Measurements from ENCODE around the gene TSPAN18.
A peak's percentile ranks its signal among the peaks of the same experiment; 100 is the strongest.

Gene TSPAN18

GRCh38 chr11:44904261-44905020 is 177.7 kb downstream of the TSPAN18 start:
- no peak for DNase-seq

- no peak for DNase-seq
Measured at GRCh38 chr11:44905131-44905866, 178.5 kb downstream of the TSPAN18 start.

- no peak for DNase-seq
Measured at GRCh38 chr11:44906649-44907048, 179.9 kb downstream of the TSPAN18 start.

- no peak for DNase-seq
Measured at GRCh38 chr11:44909557-44909956, 182.8 kb downstream of the TSPAN18 start.

GRCh38 chr11:44910591-44910990 is 183.8 kb downstream of the TSPAN18 start:
- DNase-seq, result no peak

GRCh38 chr11:44911029-44911814 is 184.5 kb downstream of the TSPAN18 start:
- DNase-seq, result peak; percentile 69

GRCh38 chr11:44912270-44912987 is 185.7 kb downstream of the TSPAN18 start:
- DNase-seq, result no peak

GRCh38 chr11:44913502-44913901 is 186.7 kb downstream of the TSPAN18 start:
- no peak for DNase-seq

- DNase-seq, result no peak
Measured at GRCh38 chr11:44914105-44914504, 187.3 kb downstream of the TSPAN18 start.

- no peak for DNase-seq
Measured at GRCh38 chr11:44915004-44915403, 188.2 kb downstream of the TSPAN18 start.

GRCh38 chr11:44915621-44916020 is 188.9 kb downstream of the TSPAN18 start:
- DNase-seq, result no peak

GRCh38 chr11:44916331-44916730 is 189.6 kb downstream of the TSPAN18 start:
- no peak for DNase-seq

GRCh38 chr11:44916801-44917385 is 190.1 kb downstream of the TSPAN18 start:
- no peak for DNase-seq

- DNase-seq, result no peak
Measured at GRCh38 chr11:44917741-44918140, 191.0 kb downstream of the TSPAN18 start.

GRCh38 chr11:44920451-44920850 is 193.7 kb downstream of the TSPAN18 start:
- no peak for DNase-seq

- DNase-seq, result no peak
Measured at GRCh38 chr11:44923115-44923514, 196.4 kb downstream of the TSPAN18 start.

GRCh38 chr11:44923806-44924205 is 197.0 kb downstream of the TSPAN18 start:
- no peak for DNase-seq

GRCh38 chr11:44926036-44926435 is 199.3 kb downstream of the TSPAN18 start:
- DNase-seq, result no peak

- DNase-seq, result no peak
Measured at GRCh38 chr11:44927174-44927661, 200.5 kb downstream of the TSPAN18 start.

GRCh38 chr11:44928144-44928543 is 201.4 kb downstream of the TSPAN18 start:
- DNase-seq, result no peak

- DNase-seq, result no peak
Measured at GRCh38 chr11:44928816-44929215, 202.1 kb downstream of the TSPAN18 start.

- DNase-seq, result no peak
Measured at GRCh38 chr11:44930588-44931302, 204.0 kb downstream of the TSPAN18 start.
